HepG2 (cell line): Measurements from ENCODE around the gene TTLL11. TPM values are rescaled to one million over a fixed set of nuclear protein-coding genes. Genes with fewer than 3 reads are reported as not detected.

ENCODE experiments used
- ATAC-seq: fragments of 200-7000 bp; cut with Tn5 transposase; 3 replicates; pipeline ENCODE4 v1.9.1; 2020; ENCODE audit warnings: mild to moderate bottlenecking, moderate library complexity
- BruUV-seq: library from RNA; stranded (reverse); fragments of 400-500 nt; replicated peaks from 2 replicates; lab custom pipeline; 2021; lab: Mats Ljungman, UMichigan
- CTCF ChIA-PET: fragments of 300-600 bp; formaldehyde crosslinking; extraction: SDS; loops from one replicate; lab custom pipeline; 2021; ENCODE audit warnings: low total read pairs, inconsistent platforms, low intra/inter-chr PET ratio; lab: Yijun Ruan, JAX
- POLR2A ChIA-PET: fragments of 350-600 bp; sonication (Branson Sonifier 250); formaldehyde crosslinking; loops from one replicate; lab custom pipeline; 2020; ENCODE audit warnings: antibody characterized with exemption, inconsistent platforms; lab: Yijun Ruan, JAX
- DNase-seq: peaks from one replicate; pipeline ENCODE4 v3.0.0-alpha.2; 2015; ENCODE audit warnings: low spot score
- FAIRE-seq: peaks from 3 replicates; lab custom pipeline; 2011; peaks lifted over from hg19 to GRCh38; lab: Jason Lieb, UNC
- H2AFZ ChIP-seq: one replicate; pipeline ENCODE4 v1.6.1; 2011; ENCODE audit warnings: low read length, inconsistent platforms
- H3K27ac ChIP-seq: fragments of 300-600 bp; 3 replicates; pipeline ENCODE4 v1.8.0; 2011; ENCODE audit warnings: mixed run types, mild to moderate bottlenecking, mixed read lengths, low read length, inconsistent platforms; ENCODE audit not compliant: insufficient read depth; ENCODE audit errors: extremely low read length
- H3K27me3 ChIP-seq, 2 experiments: fragments of 200-600 bp in 1 of 2; 2 replicates in 1 of 2; 3 replicates in 1 of 2; pipeline versions ENCODE4 v1.6.0 to v1.8.0; 2011; ENCODE audit warnings: low read length in 2 of 2, mild to moderate bottlenecking in 2 of 2, moderate library complexity in 2 of 2, inconsistent platforms in 1 of 2; ENCODE audit not compliant: insufficient read depth in 2 of 2, control insufficient read depth in 1 of 2
- H3K36me3 ChIP-seq, 2 experiments: fragments of 200-600 bp in 1 of 2; replicated peaks in 1 of 2; 2 replicates in 1 of 2; 3 replicates in 1 of 2; pipeline versions ENCODE4 v1.5.1 to v1.8.0; 2011; ENCODE audit warnings: low read length in 2 of 2, inconsistent platforms in 1 of 2; ENCODE audit not compliant: insufficient read depth in 2 of 2, control insufficient read depth in 1 of 2
- H3K4me1 ChIP-seq: 2 replicates; pipeline ENCODE4 v1.5.1; 2012; ENCODE audit warnings: low read length, inconsistent platforms; ENCODE audit not compliant: insufficient read depth
- H3K4me2 ChIP-seq: 2 replicates; pipeline ENCODE4 v1.6.0; 2011; ENCODE audit warnings: low read depth, low read length, inconsistent platforms
- H3K4me3 ChIP-seq, 3 experiments: fragments of 200-600 bp in 1 of 3; sonication (generic), shearing (Covaris generic) in 1 of 3; replicated peaks in 1 of 3; 2 replicates each; pipeline ENCODE4 v1.5.1; 2011 to 2016; ENCODE audit warnings: low read length in 3 of 3, inconsistent platforms in 2 of 3, low read depth in 2 of 3, mild to moderate bottlenecking in 2 of 3, control low read depth in 1 of 3, mixed read lengths in 1 of 3; ENCODE audit not compliant: insufficient read depth in 1 of 3
- H3K79me2 ChIP-seq: one replicate; pipeline ENCODE4 v1.6.1; 2011; ENCODE audit warnings: low read length, inconsistent platforms; ENCODE audit not compliant: insufficient read depth
- H3K9ac ChIP-seq: 2 replicates; pipeline ENCODE4 v1.6.0; 2011; ENCODE audit warnings: mild to moderate bottlenecking, low read depth, low read length, inconsistent platforms; ENCODE audit not compliant: insufficient read depth
- H3K9me3 ChIP-seq: 2 replicates; pipeline ENCODE4 v1.5.1; 2012; ENCODE audit warnings: mild to moderate bottlenecking, low read length
- H4K20me1 ChIP-seq: 2 replicates; pipeline ENCODE4 v1.6.0; 2011; ENCODE audit warnings: inconsistent platforms, mild to moderate bottlenecking, low read length, moderate library complexity; ENCODE audit not compliant: insufficient read depth
- ATM ChIP-seq: fragments of 450-650 bp; IDR thresholded peaks from 2 replicates; pipeline ENCODE4 v1.7.1; 2017; ENCODE audit warnings: mild to moderate bottlenecking, borderline replicate concordance
- CEBPB ChIP-seq: IDR thresholded peaks from 2 replicates; pipeline ENCODE4 v1.6.1; 2011; ENCODE audit warnings: low read depth, low read length, improper control_type of control experiment, borderline replicate concordance
- CHD4 ChIP-seq: fragments of 200-600 bp; sonication (generic); IDR thresholded peaks from 2 replicates; pipeline ENCODE4 v1.7.0; 2017; ENCODE audit warnings: mild to moderate bottlenecking, low read length, borderline replicate concordance
- GABPB1 ChIP-seq: IDR thresholded peaks from 2 replicates; pipeline ENCODE4 v1.6.1; 2016; ENCODE audit warnings: mild to moderate bottlenecking, missing genetic modification reagents, moderate library complexity, missing compliant biosample characterization
- GATA4 ChIP-seq: sonication (generic); IDR thresholded peaks from 2 replicates; pipeline ENCODE4 v1.6.1; 2016; ENCODE audit warnings: antibody characterized with exemption, low read depth, borderline replicate concordance
- KAT7 ChIP-seq: IDR thresholded peaks from 2 replicates; pipeline ENCODE4 v1.6.1; 2018; ENCODE audit warnings: borderline replicate concordance, missing compliant biosample characterization
- LCORL ChIP-seq, 2 experiments: fragments of 450-650 bp in 1 of 2; sonication (generic) in 1 of 2; formaldehyde crosslinking in 1 of 2; IDR thresholded peaks; 2 replicates each; pipeline versions ENCODE4 v1.5.0 to v1.6.1; 2017 to 2020; ENCODE audit warnings: antibody characterized with exemption in 1 of 2, missing genetic modification reagents in 1 of 2
- MZF1 ChIP-seq: sonication (generic); formaldehyde crosslinking; IDR thresholded peaks from 2 replicates; pipeline ENCODE4 v1.8.1; 2023; ENCODE audit warnings: mild to moderate bottlenecking, missing genetic modification reagents, borderline replicate concordance
- PCBP1 ChIP-seq: fragments of 200-400 bp; formaldehyde crosslinking; IDR thresholded peaks from 2 replicates; pipeline ENCODE4 v1.6.1; 2017; ENCODE audit warnings: mild to moderate bottlenecking, low read depth, low read length, borderline replicate concordance
- TEAD3 ChIP-seq: optimal IDR thresholded peaks from 2 replicates; pipeline ENCODE3; 2016; ENCODE audit warnings: borderline replicate concordance
- ZFP82 ChIP-seq: sonication (generic); formaldehyde crosslinking; IDR thresholded peaks from 2 replicates; pipeline ENCODE4 v1.5.1; 2020; ENCODE audit warnings: mild to moderate bottlenecking, missing genetic modification reagents, borderline replicate concordance
- ZNF256 ChIP-seq: sonication (generic); formaldehyde crosslinking; conservative IDR thresholded peaks from 2 replicates; pipeline ENCODE4 v1.4.0; 2020; ENCODE audit warnings: missing genetic modification reagents
- ZNF281 ChIP-seq: sonication (generic); formaldehyde crosslinking; IDR thresholded peaks from 2 replicates; pipeline ENCODE4 v1.4.0; 2020; ENCODE audit warnings: missing genetic modification reagents, borderline replicate concordance
- ZNF687 ChIP-seq: sonication (generic); formaldehyde crosslinking; IDR thresholded peaks from 2 replicates; pipeline ENCODE4 v1.5.1; 2020; ENCODE audit warnings: mild to moderate bottlenecking, missing genetic modification reagents, moderate library complexity
- ZNF7 ChIP-seq: IDR thresholded peaks from 2 replicates; pipeline ENCODE4 v1.6.1; 2016; ENCODE audit warnings: missing biosample characterization, missing genetic modification reagents
- ZSCAN31 ChIP-seq: sonication (generic); formaldehyde crosslinking; IDR thresholded peaks from 2 replicates; pipeline ENCODE4 v1.5.0; 2020; ENCODE audit warnings: low read depth, mild to moderate bottlenecking, missing genetic modification reagents
- WGBS: methylation state at CpG from one replicate; pipeline ENCODE4 v1.1.6; 2017; ENCODE audit warnings: low lambda C conversion rate; 5-methylcytosine and 5-hydroxymethylcytosine counted together
- in situ Hi-C: cut with HindIII; loops from 2 replicates; pipeline ENCODE4 v1.10.0; 2017; ENCODE audit warnings: low pct_unique_long_range_greater_than_20kb; ENCODE audit not compliant: extremely low pct_ligation_motif_present
- intact Hi-C: fragments of 100-400 bp; cut with micrococcal nuclease; formaldehyde crosslinking; loops from one replicate; pipeline ENCODE4 v1.10.0; 2022; ENCODE audit not compliant: unreplicated experiment
- polyA plus RNA-seq, 8 experiments: library from polyadenylated mRNA; depleted of rRNA in 3 of 8; stranded (reverse) in 7 of 8; unstranded in 1 of 8; fragments of >200 nt; fragmentation: Illumina TruSeq in 4 of 8; extraction: Trizol in 4 of 8; gene quantifications; 2 replicates each; pipeline versions ENCODE4 v1.2.1 to v1.2.3, GENCODE V29; 2011 to 2016; ENCODE audit warnings: low read depth in 4 of 8, missing spikeins in 1 of 8, mixed read lengths in 1 of 8; ENCODE audit not compliant: insufficient read depth in 1 of 8
- total RNA-seq, 5 experiments: library from RNA; depleted of rRNA; stranded (reverse); fragments of >200 nt; fragmentation: Illumina TruSeq; extraction: Trizol; gene quantifications; 2 replicates each; pipeline ENCODE4 v1.2.3, GENCODE V29; 2016; ENCODE audit warnings: low read depth in 1 of 5

The TTLL11 gene
- total and polyA plus RNA-seq, 2 of the 13 experiments (the other 11 are each of a cell fraction or from before 2014, with no cell fraction given) = 4.5 to 5.2 TPM

GRCh38 chr9:122126331-122127261 lies 33.5 kb upstream of the TTLL11 start:
- no peak for FAIRE-seq
- Histone ChIP-seq H2AFZ (no peak overlapping the region), H3K4me3 (peak overlapping the region in 2 of 3 experiments; percentile 44 to 64; a peak in 4 of 6 replicates), H3K27ac (no peak overlapping the region), H3K9me3 (no peaks in the 10 kb centered on the region), H3K36me3 (no peaks in the 10 kb centered on the region), H3K79me2 (no peaks in the 10 kb centered on the region), H3K27me3 (peaks cover 0 to 13% of the 10 kb centered on the region in 2 experiments; a peak in 1 of 5 replicates), H3K4me1 (peaks cover 25% of the 10 kb centered on the region), H3K9ac (no peak overlapping the region), H3K4me2 (peak overlapping the region; percentile 72), H4K20me1 (no peaks in the 10 kb centered on the region)
- in situ Hi-C loops = loop anchor here (10.0 kb wide), 1 partner anchor 328 kb away; no protein-coding TSS in a partner anchor
- no TSS peak for BruUV-seq
- WGBS = 76% methylated on average over 53 of the region's 64 CpGs
- peak; percentile 35 for DNase-seq
- ChIA-PET CTCF (interaction anchor here (1.4 to 6.0 kb wide), 5 partner anchors 18 to 684 kb away, joined by 5 to 95 read pairs (median 7); partner anchors contain the start of genes MRRF and RBM18), POLR2A (no interaction called here)
- peak; percentile 34 for ATAC-seq
- intact Hi-C loops = no loop called here
- TF ChIP-seq CHD4 (no peak), ZNF687 (CRISPR knock-in tag) (peak; percentile 2; the same call in 1 of the 2 replicates), CEBPB (no peak), PCBP1 (no peak), KAT7 (CRISPR knock-in tag) (no peak), TEAD3 (peak; percentile 84), ZSCAN31 (CRISPR knock-in tag) (no peak), ZNF256 (no peak), ZFP82 (CRISPR knock-in tag) (no peak), GATA4 (no peak), ZNF7 (CRISPR knock-in tag) (no peak), LCORL (IDR thresholded peaks at IDR 0.05) (no peak), LCORL (CRISPR knock-in tag; IDR thresholded peaks at IDR 0.05) (no peak), ATM (no peak), ZNF281 (CRISPR knock-in tag) (peak; percentile 28; the same call in 1 of the 2 replicates), GABPB1 (0 out of 2 replicates have a peak, but pooled peaks have one; percentile 2), MZF1 (CRISPR knock-in tag) (no peak)
